HepG2 (cell line): ENCODE measurements around the gene PPM1G. TPM values are rescaled to one million over a fixed set of nuclear protein-coding genes. Genes with fewer than 3 reads are reported as not detected.

Source experiments
- GLI4 ChIP-seq: sonication (generic); formaldehyde crosslinking; IDR thresholded peaks from 2 replicates; pipeline ENCODE4 v1.5.1; 2020; ENCODE audit warnings: missing genetic modification reagents, mild to moderate bottlenecking, moderate library complexity, borderline replicate concordance
- HNRNPK ChIP-seq: fragments of 200-400 bp; formaldehyde crosslinking; IDR thresholded peaks from 2 replicates; pipeline ENCODE4 v1.6.1; 2018; ENCODE audit warnings: low read length, low read depth, moderate library complexity, mild to moderate bottlenecking; ENCODE audit not compliant: poor library complexity, severe bottlenecking
- KDM2A ChIP-seq: sonication (generic); formaldehyde crosslinking; IDR thresholded peaks from 2 replicates; pipeline ENCODE4 v1.4.0; 2020; ENCODE audit warnings: low read depth, missing genetic modification reagents, borderline replicate concordance
- MIXL1 ChIP-seq: IDR thresholded peaks from 2 replicates; pipeline ENCODE4 v1.6.1; 2016
- NFKBIZ ChIP-seq: IDR thresholded peaks from 2 replicates; pipeline ENCODE4 v1.6.1; 2018; ENCODE audit warnings: missing genetic modification reagents, missing compliant biosample characterization
- NR1H2 ChIP-seq: sonication (generic); formaldehyde crosslinking; IDR thresholded peaks from 2 replicates; pipeline ENCODE4 v1.8.1; 2022; ENCODE audit warnings: low read depth, missing genetic modification reagents, borderline replicate concordance
- NR3C1 ChIP-seq: sonication (generic); formaldehyde crosslinking; IDR thresholded peaks from 2 replicates; pipeline ENCODE4 v1.4.0; 2020; ENCODE audit warnings: missing genetic modification reagents
- PHF8 ChIP-seq: sonication (generic); formaldehyde crosslinking; IDR thresholded peaks from 2 replicates; pipeline ENCODE4 v1.5.0; 2020; ENCODE audit warnings: missing genetic modification reagents
- SRSF9 ChIP-seq: fragments of 200-400 bp; formaldehyde crosslinking; IDR thresholded peaks from 2 replicates; pipeline ENCODE4 v1.6.1; 2018; ENCODE audit warnings: borderline replicate concordance, mild to moderate bottlenecking, low read depth, low read length; ENCODE audit not compliant: insufficient read depth, poor library complexity, severe bottlenecking
- YEATS4 ChIP-seq: sonication (generic); formaldehyde crosslinking; IDR thresholded peaks from 2 replicates; pipeline ENCODE4 v1.4.0; 2020; ENCODE audit warnings: missing genetic modification reagents, borderline replicate concordance
- ZFP36L1 ChIP-seq: sonication (generic); formaldehyde crosslinking; IDR thresholded peaks from 2 replicates; pipeline ENCODE4 v1.8.0; 2022; ENCODE audit warnings: mild to moderate bottlenecking, missing genetic modification reagents, moderate library complexity
- ZNF563 ChIP-seq: sonication (generic); formaldehyde crosslinking; IDR thresholded peaks from 2 replicates; pipeline ENCODE4 v1.8.0; 2022; ENCODE audit warnings: mild to moderate bottlenecking, moderate library complexity, missing genetic modification reagents
- ZSCAN20 ChIP-seq: sonication (generic); formaldehyde crosslinking; IDR thresholded peaks from 2 replicates; pipeline ENCODE4 v1.4.0; 2020; ENCODE audit warnings: missing genetic modification reagents, mild to moderate bottlenecking, borderline replicate concordance
- polyA plus RNA-seq, 8 experiments: library from polyadenylated mRNA; depleted of rRNA in 3 of 8; stranded (reverse) in 7 of 8; unstranded in 1 of 8; fragments of >200 nt; fragmentation: Illumina TruSeq in 4 of 8; extraction: Trizol in 4 of 8; gene quantifications; 2 replicates each; pipeline versions ENCODE4 v1.2.1 to v1.2.3, GENCODE V29; 2011 to 2016; ENCODE audit warnings: low read depth in 4 of 8, missing spikeins in 1 of 8, mixed read lengths in 1 of 8; ENCODE audit not compliant: insufficient read depth in 1 of 8
- total RNA-seq, 5 experiments: library from RNA; depleted of rRNA; stranded (reverse); fragments of >200 nt; fragmentation: Illumina TruSeq; extraction: Trizol; gene quantifications; 2 replicates each; pipeline ENCODE4 v1.2.3, GENCODE V29; 2016; ENCODE audit warnings: low read depth in 1 of 5
- TF ChIP-seq, protein P1 (sequence below): sonication (generic); formaldehyde crosslinking; IDR thresholded peaks from 2 replicates; pipeline ENCODE4 v1.8.0; 2022; ENCODE audit warnings: missing genetic modification reagents, mild to moderate bottlenecking, moderate library complexity, borderline replicate concordance
- TF ChIP-seq, protein P2 (sequence below): sonication (generic); formaldehyde crosslinking; IDR thresholded peaks from 2 replicates; pipeline ENCODE4 v1.5.0; 2020; ENCODE audit warnings: missing genetic modification reagents
- TF ChIP-seq, protein P3 (sequence below): fragments of 450-650 bp; IDR thresholded peaks from 2 replicates; pipeline ENCODE4 v1.6.1; 2017
- TF ChIP-seq, protein P4 (sequence below): sonication (generic); formaldehyde crosslinking; IDR thresholded peaks from 2 replicates; pipeline ENCODE4 v1.5.1; 2020; ENCODE audit warnings: mild to moderate bottlenecking, missing genetic modification reagents, moderate library complexity
- TF ChIP-seq, protein P5 (sequence below): sonication (generic); formaldehyde crosslinking; IDR thresholded peaks from 2 replicates; pipeline ENCODE4 v1.9.0; 2022; ENCODE audit warnings: missing genetic modification reagents, mild to moderate bottlenecking, borderline replicate concordance

The PPM1G gene
- total and polyA plus RNA-seq, 2 of the 13 experiments (the other 11 are each of a cell fraction or from before 2014, with no cell fraction given) = 58.2 to 213 TPM

DNA sequence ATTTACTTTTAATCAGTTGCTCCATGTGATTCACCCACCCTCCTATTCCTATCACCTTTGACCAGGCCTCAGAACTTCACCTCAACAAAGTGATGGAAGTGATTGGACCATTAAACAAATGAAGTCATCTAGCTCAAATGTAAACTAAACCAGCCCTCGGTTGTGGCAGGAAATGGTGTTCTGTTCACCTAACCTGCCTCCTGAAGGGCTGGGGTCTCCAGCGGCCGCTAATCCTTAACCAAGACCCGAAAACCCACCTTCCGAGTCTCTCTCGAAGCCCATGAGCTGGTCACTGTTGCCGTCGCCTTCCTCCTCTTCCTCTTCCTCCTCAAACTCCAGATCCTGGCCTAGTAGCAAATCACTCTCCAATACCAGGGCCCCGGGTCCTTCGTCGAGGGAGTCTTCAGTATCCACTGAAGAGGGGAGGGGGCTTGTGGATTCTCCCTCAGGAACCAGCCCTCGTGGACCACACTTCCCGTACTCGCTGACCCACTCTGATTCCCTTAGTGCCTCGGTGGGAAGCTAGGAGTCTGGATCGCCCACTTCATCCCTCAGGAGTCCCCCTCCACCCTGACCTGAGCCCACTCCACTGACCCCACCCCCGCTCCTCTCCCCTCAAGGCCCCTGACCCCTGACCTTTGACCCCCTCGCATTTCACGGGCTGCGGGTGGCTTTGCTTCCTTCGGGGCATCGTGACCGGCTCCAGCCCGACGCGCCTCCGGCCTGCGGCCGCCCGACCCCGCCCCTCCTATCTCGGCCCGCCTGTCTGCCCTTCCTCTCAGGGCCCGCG lies 29.4 kb downstream of the PPM1G start (continued):
- TF ChIP-seq, protein P1, sequence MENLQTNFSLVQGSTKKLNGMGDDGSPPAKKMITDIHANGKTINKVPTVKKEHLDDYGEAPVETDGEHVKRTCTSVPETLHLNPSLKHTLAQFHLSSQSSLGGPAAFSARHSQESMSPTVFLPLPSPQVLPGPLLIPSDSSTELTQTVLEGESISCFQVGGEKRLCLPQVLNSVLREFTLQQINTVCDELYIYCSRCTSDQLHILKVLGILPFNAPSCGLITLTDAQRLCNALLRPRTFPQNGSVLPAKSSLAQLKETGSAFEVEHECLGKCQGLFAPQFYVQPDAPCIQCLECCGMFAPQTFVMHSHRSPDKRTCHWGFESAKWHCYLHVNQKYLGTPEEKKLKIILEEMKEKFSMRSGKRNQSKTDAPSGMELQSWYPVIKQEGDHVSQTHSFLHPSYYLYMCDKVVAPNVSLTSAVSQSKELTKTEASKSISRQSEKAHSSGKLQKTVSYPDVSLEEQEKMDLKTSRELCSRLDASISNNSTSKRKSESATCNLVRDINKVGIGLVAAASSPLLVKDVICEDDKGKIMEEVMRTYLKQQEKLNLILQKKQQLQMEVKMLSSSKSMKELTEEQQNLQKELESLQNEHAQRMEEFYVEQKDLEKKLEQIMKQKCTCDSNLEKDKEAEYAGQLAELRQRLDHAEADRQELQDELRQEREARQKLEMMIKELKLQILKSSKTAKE (CRISPR knock-in tag) = no peak
- TF ChIP-seq ZFP36L1 (peak; percentile 73; the same call in 1 of the 2 replicates), SRSF9 (no peak), NFKBIZ (CRISPR knock-in tag) (peak; percentile 47; the same call in 1 of the 2 replicates), NR3C1 (CRISPR knock-in tag) (no peak), GLI4 (CRISPR knock-in tag) (no peak), HNRNPK (peak; percentile 86), KDM2A (CRISPR knock-in tag) (peak; percentile 68; the same call in 1 of the 2 replicates), ZSCAN20 (CRISPR knock-in tag) (no peak), YEATS4 (CRISPR knock-in tag) (no peak), NR1H2 (CRISPR knock-in tag) (no peak), MIXL1 (CRISPR knock-in tag) (0 out of 2 replicates have a peak, but pooled peaks have one; percentile 33), PHF8 (CRISPR knock-in tag) (peak; percentile 14; the same call in 1 of the 2 replicates), ZNF563 (CRISPR knock-in tag) (no peak)
- TF ChIP-seq, protein P2, sequence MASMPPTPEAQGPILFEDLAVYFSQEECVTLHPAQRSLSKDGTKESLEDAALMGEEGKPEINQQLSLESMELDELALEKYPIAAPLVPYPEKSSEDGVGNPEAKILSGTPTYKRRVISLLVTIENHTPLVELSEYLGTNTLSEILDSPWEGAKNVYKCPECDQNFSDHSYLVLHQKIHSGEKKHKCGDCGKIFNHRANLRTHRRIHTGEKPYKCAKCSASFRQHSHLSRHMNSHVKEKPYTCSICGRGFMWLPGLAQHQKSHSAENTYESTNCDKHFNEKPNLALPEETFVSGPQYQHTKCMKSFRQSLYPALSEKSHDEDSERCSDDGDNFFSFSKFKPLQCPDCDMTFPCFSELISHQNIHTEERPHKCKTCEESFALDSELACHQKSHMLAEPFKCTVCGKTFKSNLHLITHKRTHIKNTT (CRISPR knock-in tag) = no peak
- TF ChIP-seq, protein P3, sequence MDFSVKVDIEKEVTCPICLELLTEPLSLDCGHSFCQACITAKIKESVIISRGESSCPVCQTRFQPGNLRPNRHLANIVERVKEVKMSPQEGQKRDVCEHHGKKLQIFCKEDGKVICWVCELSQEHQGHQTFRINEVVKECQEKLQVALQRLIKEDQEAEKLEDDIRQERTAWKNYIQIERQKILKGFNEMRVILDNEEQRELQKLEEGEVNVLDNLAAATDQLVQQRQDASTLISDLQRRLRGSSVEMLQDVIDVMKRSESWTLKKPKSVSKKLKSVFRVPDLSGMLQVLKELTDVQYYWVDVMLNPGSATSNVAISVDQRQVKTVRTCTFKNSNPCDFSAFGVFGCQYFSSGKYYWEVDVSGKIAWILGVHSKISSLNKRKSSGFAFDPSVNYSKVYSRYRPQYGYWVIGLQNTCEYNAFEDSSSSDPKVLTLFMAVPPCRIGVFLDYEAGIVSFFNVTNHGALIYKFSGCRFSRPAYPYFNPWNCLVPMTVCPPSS = no peak
- TF ChIP-seq, protein P4, sequence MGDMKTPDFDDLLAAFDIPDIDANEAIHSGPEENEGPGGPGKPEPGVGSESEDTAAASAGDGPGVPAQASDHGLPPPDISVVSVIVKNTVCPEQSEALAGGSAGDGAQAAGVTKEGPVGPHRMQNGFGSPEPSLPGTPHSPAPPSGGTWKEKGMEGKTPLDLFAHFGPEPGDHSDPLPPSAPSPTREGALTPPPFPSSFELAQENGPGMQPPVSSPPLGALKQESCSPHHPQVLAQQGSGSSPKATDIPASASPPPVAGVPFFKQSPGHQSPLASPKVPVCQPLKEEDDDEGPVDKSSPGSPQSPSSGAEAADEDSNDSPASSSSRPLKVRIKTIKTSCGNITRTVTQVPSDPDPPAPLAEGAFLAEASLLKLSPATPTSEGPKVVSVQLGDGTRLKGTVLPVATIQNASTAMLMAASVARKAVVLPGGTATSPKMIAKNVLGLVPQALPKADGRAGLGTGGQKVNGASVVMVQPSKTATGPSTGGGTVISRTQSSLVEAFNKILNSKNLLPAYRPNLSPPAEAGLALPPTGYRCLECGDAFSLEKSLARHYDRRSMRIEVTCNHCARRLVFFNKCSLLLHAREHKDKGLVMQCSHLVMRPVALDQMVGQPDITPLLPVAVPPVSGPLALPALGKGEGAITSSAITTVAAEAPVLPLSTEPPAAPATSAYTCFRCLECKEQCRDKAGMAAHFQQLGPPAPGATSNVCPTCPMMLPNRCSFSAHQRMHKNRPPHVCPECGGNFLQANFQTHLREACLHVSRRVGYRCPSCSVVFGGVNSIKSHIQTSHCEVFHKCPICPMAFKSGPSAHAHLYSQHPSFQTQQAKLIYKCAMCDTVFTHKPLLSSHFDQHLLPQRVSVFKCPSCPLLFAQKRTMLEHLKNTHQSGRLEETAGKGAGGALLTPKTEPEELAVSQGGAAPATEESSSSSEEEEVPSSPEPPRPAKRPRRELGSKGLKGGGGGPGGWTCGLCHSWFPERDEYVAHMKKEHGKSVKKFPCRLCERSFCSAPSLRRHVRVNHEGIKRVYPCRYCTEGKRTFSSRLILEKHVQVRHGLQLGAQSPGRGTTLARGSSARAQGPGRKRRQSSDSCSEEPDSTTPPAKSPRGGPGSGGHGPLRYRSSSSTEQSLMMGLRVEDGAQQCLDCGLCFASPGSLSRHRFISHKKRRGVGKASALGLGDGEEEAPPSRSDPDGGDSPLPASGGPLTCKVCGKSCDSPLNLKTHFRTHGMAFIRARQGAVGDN (CRISPR knock-in tag) = peak; percentile 80
- TF ChIP-seq, protein P5, sequence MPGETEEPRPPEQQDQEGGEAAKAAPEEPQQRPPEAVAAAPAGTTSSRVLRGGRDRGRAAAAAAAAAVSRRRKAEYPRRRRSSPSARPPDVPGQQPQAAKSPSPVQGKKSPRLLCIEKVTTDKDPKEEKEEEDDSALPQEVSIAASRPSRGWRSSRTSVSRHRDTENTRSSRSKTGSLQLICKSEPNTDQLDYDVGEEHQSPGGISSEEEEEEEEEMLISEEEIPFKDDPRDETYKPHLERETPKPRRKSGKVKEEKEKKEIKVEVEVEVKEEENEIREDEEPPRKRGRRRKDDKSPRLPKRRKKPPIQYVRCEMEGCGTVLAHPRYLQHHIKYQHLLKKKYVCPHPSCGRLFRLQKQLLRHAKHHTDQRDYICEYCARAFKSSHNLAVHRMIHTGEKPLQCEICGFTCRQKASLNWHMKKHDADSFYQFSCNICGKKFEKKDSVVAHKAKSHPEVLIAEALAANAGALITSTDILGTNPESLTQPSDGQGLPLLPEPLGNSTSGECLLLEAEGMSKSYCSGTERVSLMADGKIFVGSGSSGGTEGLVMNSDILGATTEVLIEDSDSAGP (CRISPR knock-in tag) = no peak
